Measurements from ENCODE around the gene FBXO47.
A peak's percentile ranks its signal among the peaks of the same experiment; 100 is the strongest.
"Not testable (repeated sequence)": the region's sequence is repeated elsewhere in the genome, so short reads cannot be mapped to it uniquely, and the experiment has no call there.

The FBXO47 gene

DNA sequence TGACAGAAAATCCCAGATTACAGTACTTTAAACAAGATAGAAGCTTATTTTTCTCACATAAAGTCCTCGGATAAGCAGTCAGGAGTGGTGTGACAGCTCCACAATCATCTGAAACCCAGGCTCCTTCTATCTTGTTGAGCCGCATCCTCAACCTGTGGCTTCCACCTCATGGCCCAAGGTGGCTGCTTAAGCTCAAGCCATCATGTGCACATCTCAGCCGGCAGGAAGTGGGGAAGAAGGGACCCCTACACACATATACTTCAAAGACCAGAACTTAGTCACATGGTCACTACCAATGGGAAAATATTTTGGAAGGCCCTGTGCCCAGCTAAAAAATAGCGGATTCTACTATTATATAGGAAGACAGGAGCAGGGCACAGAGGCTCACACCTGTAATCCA lies 11.0 kb upstream of the FBXO47 start:
- no peak for DNase-seq

GRCh38 chr17:38976187-38976551 lies 9.0 kb upstream of the FBXO47 start:
- not testable (repeated sequence) for DNase-seq

DNA sequence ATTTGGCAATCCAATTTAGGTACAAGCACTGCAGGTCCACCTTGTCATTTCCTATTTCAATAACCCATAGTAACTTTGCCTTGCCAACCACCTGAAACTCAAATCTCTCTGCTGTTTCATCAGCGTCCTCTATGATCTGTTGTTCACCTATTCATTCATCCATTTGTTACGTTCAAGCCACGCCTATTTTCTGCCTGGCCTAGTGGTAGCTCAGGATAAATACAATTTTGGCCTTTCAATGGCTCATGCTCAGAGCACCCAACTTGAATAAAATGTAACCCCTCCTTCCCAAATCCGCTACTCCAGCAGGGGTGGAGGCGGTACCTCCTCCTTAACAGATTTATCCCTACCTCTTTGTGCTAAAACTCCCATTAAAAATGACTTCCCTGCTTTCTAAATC lies 3.6 kb upstream of the FBXO47 start:
- no peak for DNase-seq

DNA sequence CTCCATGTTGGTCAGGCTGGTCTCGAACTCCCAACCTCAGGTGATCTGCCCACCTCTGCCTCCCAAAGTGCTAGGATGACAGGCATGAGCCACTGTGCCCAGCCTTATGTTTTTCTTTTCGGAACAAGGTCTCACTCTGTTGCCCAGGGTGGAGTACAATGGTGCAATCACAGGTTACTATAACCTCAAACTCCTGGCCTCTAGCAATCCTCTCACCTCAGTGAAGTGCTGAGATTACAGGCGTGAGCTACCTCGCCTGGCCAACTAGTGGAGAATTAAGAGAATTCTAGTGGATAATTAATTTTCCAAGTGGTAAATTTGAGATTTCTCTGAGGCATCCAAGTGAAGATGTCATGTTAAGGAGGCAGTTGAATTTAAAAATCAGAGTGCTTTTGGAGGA lies 2.9 kb upstream of the FBXO47 start:
- no peak for DNase-seq

DNA sequence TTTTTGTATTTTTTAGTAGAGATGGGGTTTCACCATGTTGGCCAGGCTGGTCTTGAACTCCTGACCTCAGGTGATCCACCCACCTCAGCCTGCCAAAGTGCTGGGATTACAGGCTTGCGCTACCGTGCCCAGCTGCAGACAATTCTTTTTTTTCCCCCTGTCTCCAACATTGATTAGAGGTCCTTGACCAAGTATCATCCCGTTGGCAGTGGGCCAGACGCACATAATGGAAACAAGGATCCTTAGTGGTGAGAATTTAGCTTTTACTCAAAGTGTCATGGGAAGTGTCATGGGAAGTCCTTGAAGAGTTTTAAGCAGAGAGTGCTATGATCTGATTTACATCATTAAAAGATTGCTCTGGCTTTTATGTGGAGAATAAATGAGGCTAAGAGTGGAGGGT lies 2.1 kb upstream of the FBXO47 start:
- no peak for DNase-seq

- no peak for DNase-seq
These were observed 5.8 kb downstream of the FBXO47 start for GRCh38 chr17:38961413-38961812.

GRCh38 chr17:38960402-38960801 lies 6.8 kb downstream of the FBXO47 start:
- no peak for DNase-seq

DNA sequence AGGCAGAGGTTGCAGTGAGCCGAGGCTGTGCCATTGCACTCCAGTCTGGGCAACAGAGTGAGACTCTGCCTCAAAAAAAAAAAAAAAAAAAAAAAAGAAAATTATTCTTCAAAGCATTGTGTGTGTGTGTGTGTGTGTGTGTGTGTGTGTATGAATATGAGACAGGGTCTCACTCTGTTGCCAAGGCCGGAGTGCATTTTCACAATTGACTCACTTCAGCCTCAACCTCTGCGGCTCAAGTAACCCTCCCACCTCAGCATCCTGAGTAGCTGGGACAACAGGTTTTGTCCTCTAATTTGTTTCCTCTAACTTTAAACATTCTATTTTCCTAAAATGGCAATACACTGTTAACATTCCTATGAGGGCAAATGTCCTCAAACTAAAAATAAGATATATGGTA lies 7.7 kb downstream of the FBXO47 start:
- no peak for DNase-seq

- no peak for DNase-seq
These were observed 8.4 kb downstream of the FBXO47 start for GRCh38 chr17:38958756-38959155.

- DNase-seq, result no peak
These were observed 8.9 kb downstream of the FBXO47 start for GRCh38 chr17:38958326-38958725.

DNA sequence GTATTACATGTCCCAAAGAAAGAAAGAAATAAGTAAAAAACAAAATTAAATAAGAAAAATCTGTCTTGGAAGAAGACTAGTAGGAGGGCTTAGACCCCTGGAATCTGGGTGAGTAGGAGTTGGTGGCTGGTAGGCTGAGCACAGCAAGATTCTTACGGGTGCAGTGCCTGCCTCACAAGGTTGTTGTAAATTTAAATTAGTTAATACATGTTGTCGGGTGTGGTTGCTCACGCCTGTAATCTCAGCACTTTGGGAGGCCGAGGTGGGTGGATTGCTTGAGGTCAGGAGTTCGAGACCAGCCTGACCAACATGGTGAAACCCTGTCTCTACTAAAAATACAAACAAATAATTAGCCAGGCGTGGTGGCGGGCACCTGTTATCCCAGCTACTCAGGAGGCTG lies 13.4 kb downstream of the FBXO47 start:
- DNase-seq, result not testable (repeated sequence)

GRCh38 chr17:38947189-38947588 lies 20.0 kb downstream of the FBXO47 start:
- DNase-seq, result no peak

- DNase-seq, result no peak
These were observed 23.6 kb downstream of the FBXO47 start for GRCh38 chr17:38943607-38944006.

DNA sequence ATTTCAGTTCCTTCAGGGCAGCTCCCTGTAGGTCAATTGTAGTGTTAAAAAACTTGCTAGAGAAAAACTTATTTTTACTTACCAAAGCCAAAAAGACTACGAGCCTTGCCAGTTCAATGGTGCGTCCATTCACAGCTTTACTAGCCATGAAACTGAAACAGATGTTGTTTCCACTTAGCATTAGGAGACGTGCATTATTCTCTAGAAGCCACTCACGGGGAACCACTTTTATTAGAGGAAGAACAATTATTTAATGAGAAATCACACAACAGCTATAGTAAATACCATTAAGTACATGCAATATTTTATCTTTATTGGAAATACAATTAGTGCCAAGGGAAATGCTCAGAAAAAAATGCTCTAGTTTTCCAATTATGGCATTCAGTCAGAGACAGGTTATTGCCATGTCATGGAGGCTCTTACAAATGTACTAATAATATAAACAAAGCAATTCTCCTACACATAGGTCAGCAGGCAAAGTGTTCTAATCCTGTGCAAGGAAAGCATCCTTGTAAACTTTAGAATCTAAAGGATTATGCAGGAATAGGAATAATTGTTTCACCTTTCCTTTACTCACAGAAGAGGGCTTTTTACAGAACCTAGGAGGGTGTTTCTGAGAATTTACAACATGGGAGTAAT lies 24.4 kb downstream of the FBXO47 start:
- DNase-seq, result no peak

- no peak for DNase-seq
These were observed 26.8 kb downstream of the FBXO47 start for GRCh38 chr17:38940404-38940803.

- no peak for DNase-seq
These were observed 27.2 kb downstream of the FBXO47 start for GRCh38 chr17:38939987-38940386.

- DNase-seq, result not testable (repeated sequence)
These were observed 33.2 kb downstream of the FBXO47 start for GRCh38 chr17:38933962-38934361.

- not testable (repeated sequence) for DNase-seq
These were observed 36.4 kb downstream of the FBXO47 start for GRCh38 chr17:38930782-38931181.

DNA sequence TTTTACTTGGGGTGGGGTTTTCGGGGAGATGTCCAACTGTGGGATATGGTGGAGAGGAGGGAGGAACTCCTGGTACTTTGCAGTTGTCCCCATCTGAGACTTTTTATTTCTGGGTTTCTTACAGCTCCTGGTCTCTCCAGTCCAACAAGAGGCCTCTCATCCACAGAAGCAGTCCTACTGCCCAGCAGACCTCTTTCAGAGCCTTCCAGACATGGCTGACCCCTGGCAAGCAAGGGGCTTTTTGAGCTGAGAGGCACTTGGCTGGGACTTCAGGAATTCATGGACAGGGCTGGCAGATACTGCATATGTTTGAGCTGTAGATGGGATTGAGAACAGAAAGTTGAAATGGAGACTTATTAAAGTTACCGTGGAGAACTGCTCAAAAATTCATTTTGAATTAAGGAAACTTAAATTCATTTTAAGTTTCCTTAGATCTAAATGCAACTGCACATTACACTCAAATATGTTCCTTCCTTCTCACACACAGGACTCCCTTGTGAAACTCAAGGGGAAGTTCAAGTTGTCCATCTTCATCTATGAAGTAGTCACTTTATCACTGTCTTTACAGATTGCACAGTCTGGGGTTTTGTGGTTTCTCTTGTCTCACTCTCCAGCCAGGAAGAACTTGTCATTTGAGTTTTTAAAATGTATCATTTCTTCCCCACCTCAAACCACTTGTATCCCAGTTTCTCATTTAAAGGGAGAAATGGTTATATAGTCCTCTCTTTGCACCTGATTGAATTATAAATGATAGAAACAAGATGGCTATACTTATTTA lies 40.7 kb downstream of the FBXO47 start:
- DNase-seq, result no peak

DNA sequence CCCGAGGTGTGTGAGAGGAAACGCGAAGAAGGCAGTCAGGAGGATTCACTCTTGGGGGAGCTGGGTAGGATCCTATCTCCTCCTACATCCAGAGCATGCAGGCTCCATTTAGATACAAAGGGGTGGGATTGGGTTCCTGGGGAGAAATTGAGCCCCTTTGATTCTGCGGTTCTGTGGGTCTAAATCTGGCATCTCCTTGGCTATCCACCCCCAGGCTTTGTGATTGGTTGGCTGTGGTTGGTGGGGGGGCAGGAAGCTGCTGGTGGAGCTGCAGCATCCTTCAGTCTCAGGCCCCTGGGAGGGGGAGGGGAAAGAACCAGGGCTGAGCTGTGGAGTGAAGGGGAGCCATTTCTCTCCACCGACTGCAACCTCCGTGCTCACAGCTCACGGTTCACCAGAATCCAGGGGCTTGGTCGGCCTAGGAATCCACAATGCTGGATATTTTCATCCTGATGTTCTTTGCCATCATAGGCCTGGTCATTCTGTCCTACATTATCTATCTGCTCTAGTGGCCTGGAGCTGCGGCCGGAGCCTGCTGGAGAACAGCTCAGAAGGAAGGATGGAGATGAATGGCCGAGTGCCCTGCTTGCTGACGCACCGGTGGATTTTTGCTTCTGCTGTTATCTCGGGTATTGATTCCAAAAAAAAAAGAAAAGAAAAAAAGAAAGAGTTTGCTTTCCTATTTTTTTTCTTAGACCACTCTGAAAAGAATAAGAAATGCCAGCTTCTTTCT lies 41.8 kb downstream of the FBXO47 start, which contains the start of gene LASP1NB:
TSS of gene LASP1NB (plus strand) at position 352 of the 733 bp plus-strand sequence.
- no peak for DNase-seq

GRCh38 chr17:38922538-38923297 lies 44.5 kb downstream of the FBXO47 start:
- peak; percentile 53 for DNase-seq

DNA sequence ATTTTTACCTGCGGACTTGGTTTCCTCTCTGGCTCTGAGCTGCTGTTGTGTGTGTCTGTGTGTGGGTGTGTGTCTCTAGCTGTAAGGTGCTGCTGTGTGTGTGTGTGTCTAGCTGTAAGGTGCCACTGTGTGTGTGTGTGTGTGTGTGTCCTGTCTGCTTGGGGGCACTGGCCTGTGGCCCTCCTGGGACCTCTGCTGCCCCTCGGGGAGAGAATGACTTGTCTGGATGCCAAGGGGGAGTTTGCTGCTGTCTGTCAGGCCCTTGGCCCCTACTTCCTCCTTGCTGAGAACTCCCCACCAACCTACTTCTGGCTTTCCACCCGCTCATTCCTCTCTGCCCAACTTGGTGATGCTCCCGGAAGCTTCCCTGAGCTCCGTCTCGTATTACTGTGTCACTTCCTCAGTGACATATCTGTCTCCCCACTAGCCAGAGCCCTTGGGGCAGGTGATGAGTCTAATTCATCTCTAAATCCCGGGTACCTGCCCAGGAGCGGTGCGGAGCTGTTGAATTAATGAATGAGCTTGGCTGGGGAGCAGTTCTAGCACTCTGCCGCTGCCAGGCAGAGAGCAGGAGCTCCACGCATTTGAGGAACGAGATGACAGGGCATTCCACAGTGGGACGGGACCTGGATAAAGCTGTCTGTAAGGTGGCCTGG lies 45.3 kb downstream of the FBXO47 start:
- DNase-seq, result no peak

Measured in DMS 273 treated with DMSO at 0.1 percent for 48 hours (cell line).